Anterior cingulate cortex (tissue), 58 donors: ENCODE data around the gene SMARCD3.
A peak's percentile ranks its signal among the peaks of the same experiment; 100 is the strongest.

Experiments used
- DNase-seq, 58 donors: peaks; one replicate each; lab custom pipeline; 2025; lab: John Stamatoyannopoulos, UW

Gene SMARCD3

GRCh38 chr7:151248346-151249033 is at the start of gene SMARCD3:
SMARCD3 (minus strand) TSS chr7:151248694; CDS start chr7:151248562, 132 bp downstream.
- DNase-seq = peak in 41 of 58 donors; percentile 32 to 77 (median 58)

- DNase-seq = no peak
Measured at GRCh38 chr7:151296202-151296992, 47.9 kb upstream of the SMARCD3 start.

- DNase-seq = no peak
Measured at GRCh38 chr7:151292850-151293249, 44.4 kb upstream of the SMARCD3 start.

GRCh38 chr7:151291206-151291605 is 42.7 kb upstream of the SMARCD3 start:
- no peak for DNase-seq

GRCh38 chr7:151290355-151290760 is 41.9 kb upstream of the SMARCD3 start:
- no peak for DNase-seq

GRCh38 chr7:151289891-151290290 is 41.4 kb upstream of the SMARCD3 start:
- no peak for DNase-seq

GRCh38 chr7:151286148-151286547 is 37.7 kb upstream of the SMARCD3 start:
- DNase-seq = no peak

GRCh38 chr7:151283302-151283701 is 34.8 kb upstream of the SMARCD3 start:
- DNase-seq = no peak

- no peak for DNase-seq
Measured at GRCh38 chr7:151282111-151282510, 33.6 kb upstream of the SMARCD3 start.

GRCh38 chr7:151281686-151282085 is 33.2 kb upstream of the SMARCD3 start:
- DNase-seq = no peak

GRCh38 chr7:151280388-151281019 is 32.0 kb upstream of the SMARCD3 start:
- DNase-seq = no peak

- no peak for DNase-seq
Measured at GRCh38 chr7:151279868-151280267, 31.4 kb upstream of the SMARCD3 start.

GRCh38 chr7:151278949-151279348 is 30.5 kb upstream of the SMARCD3 start:
- DNase-seq = no peak

- no peak for DNase-seq
Measured at GRCh38 chr7:151277631-151278030, 29.1 kb upstream of the SMARCD3 start.

- DNase-seq = peak in 45 of 58 donors; percentile 13 to 79 (median 50)
Measured at GRCh38 chr7:151276666-151277590, 28.4 kb upstream of the SMARCD3 start.

- peak in 11 of 58 donors; percentile 11 to 71 (median 34) for DNase-seq
Measured at GRCh38 chr7:151275813-151276577, 27.5 kb upstream of the SMARCD3 start.

GRCh38 chr7:151274936-151275812 is 26.7 kb upstream of the SMARCD3 start:
- no peak for DNase-seq

- peak in 1 of 58 donors; percentile 14 for DNase-seq
Measured at GRCh38 chr7:151274396-151274795, 25.9 kb upstream of the SMARCD3 start.
